Measurements from ENCODE around the gene MYH8.

- no peak for TF ChIP-seq EZH2 (IDR thresholded peaks at IDR 0.05; ENCODE audit: low read length)
- TF ChIP-seq, protein P1, sequence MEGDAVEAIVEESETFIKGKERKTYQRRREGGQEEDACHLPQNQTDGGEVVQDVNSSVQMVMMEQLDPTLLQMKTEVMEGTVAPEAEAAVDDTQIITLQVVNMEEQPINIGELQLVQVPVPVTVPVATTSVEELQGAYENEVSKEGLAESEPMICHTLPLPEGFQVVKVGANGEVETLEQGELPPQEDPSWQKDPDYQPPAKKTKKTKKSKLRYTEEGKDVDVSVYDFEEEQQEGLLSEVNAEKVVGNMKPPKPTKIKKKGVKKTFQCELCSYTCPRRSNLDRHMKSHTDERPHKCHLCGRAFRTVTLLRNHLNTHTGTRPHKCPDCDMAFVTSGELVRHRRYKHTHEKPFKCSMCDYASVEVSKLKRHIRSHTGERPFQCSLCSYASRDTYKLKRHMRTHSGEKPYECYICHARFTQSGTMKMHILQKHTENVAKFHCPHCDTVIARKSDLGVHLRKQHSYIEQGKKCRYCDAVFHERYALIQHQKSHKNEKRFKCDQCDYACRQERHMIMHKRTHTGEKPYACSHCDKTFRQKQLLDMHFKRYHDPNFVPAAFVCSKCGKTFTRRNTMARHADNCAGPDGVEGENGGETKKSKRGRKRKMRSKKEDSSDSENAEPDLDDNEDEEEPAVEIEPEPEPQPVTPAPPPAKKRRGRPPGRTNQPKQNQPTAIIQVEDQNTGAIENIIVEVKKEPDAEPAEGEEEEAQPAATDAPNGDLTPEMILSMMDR (optimal IDR thresholded peaks at IDR 0.05 in 1 of 3, IDR thresholded peaks at IDR 0.05 in 1 of 3, conservative IDR thresholded peaks at IDR 0.05 in 1 of 3; ENCODE audit: extremely low read depth in 1 of 3, insufficient read depth in 2 of 3, low read length in 3 of 3): no peak
Measured at GRCh38 chr17:10458701-10459100, 37.0 kb upstream of the MYH8 start.
